ENCODE data around the gene SLC12A6. TPM values are rescaled to one million over a fixed set of nuclear protein-coding genes. Genes with fewer than 3 reads are reported as not detected.

The SLC12A6 gene
- polyA plus RNA-seq, 1 experiment, result 19.1 TPM

- TF ChIP-seq, protein P1, sequence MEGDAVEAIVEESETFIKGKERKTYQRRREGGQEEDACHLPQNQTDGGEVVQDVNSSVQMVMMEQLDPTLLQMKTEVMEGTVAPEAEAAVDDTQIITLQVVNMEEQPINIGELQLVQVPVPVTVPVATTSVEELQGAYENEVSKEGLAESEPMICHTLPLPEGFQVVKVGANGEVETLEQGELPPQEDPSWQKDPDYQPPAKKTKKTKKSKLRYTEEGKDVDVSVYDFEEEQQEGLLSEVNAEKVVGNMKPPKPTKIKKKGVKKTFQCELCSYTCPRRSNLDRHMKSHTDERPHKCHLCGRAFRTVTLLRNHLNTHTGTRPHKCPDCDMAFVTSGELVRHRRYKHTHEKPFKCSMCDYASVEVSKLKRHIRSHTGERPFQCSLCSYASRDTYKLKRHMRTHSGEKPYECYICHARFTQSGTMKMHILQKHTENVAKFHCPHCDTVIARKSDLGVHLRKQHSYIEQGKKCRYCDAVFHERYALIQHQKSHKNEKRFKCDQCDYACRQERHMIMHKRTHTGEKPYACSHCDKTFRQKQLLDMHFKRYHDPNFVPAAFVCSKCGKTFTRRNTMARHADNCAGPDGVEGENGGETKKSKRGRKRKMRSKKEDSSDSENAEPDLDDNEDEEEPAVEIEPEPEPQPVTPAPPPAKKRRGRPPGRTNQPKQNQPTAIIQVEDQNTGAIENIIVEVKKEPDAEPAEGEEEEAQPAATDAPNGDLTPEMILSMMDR (IDR thresholded peaks at IDR 0.05; ENCODE audit: low read depth, low read length), result no peak
- Histone ChIP-seq H3K9me3 (ENCODE audit: control insufficient read depth, insufficient read depth, low read length) (no peaks in the 10 kb centered on the region; the same call in 1 of the 2 replicates), H3K27me3 (ENCODE audit: control insufficient read depth, insufficient read depth, low read length) (no peaks in the 10 kb centered on the region), H3K4me3 (ENCODE audit: low read depth, low read length) (no peak overlapping the region), H3K27ac (ENCODE audit: low read depth, low read length) (no peak overlapping the region)
- ChIA-PET CTCF (no interaction called here), POLR2A (no interaction called here)
- no peak for DNase-seq (ENCODE audit: low read depth, low spot score)
These were observed 24.6 kb upstream of the SLC12A6 start for GRCh38 chr15:34362047-34362773.

- no peak overlapping the region for H3K4me3 ChIP-seq (ENCODE audit: low read depth, low read length)
- TF ChIP-seq, protein P1 (IDR thresholded peaks at IDR 0.05; ENCODE audit: low read depth, low read length), result no peak
- CTCF ChIA-PET, result interaction anchor here (2.0 kb wide), 1 partner anchor 18 kb away, joined by 7 read pairs; the partner anchor contains the start of genes NOP10 and NUTM1
- no peak overlapping the region for H3K27ac ChIP-seq (ENCODE audit: low read depth, low read length)
- no peaks in the 10 kb centered on the region for H3K27me3 ChIP-seq (ENCODE audit: control insufficient read depth, insufficient read depth, low read length)
- POLR2A ChIA-PET, result no interaction called here
- no peak for DNase-seq (ENCODE audit: low read depth, low spot score)
- no peaks in the 10 kb centered on the region for H3K9me3 ChIP-seq (ENCODE audit: control insufficient read depth, insufficient read depth, low read length)
These were observed 23.7 kb upstream of the SLC12A6 start for GRCh38 chr15:34361278-34361677.

- H3K9me3 ChIP-seq (ENCODE audit: control insufficient read depth, insufficient read depth, low read length), result no peaks in the 10 kb centered on the region
- ChIA-PET POLR2A (no interaction called here), CTCF (interaction anchor here (0.5 to 2.0 kb wide), 2 partner anchors 17 to 262 kb away, joined by 5 to 7 read pairs; partner anchors contain the start of genes NOP10 and NUTM1)
- H3K27me3 ChIP-seq (ENCODE audit: control insufficient read depth, insufficient read depth, low read length), result no peaks in the 10 kb centered on the region
- H3K4me3 ChIP-seq (ENCODE audit: low read depth, low read length), result no peak overlapping the region
- H3K27ac ChIP-seq (ENCODE audit: low read depth, low read length), result no peak overlapping the region
- DNase-seq (ENCODE audit: low read depth, low spot score), result no peak
- TF ChIP-seq, protein P1 (IDR thresholded peaks at IDR 0.05; ENCODE audit: low read depth, low read length), result no peak
These were observed 22.7 kb upstream of the SLC12A6 start for GRCh38 chr15:34360298-34360697.

DNA sequence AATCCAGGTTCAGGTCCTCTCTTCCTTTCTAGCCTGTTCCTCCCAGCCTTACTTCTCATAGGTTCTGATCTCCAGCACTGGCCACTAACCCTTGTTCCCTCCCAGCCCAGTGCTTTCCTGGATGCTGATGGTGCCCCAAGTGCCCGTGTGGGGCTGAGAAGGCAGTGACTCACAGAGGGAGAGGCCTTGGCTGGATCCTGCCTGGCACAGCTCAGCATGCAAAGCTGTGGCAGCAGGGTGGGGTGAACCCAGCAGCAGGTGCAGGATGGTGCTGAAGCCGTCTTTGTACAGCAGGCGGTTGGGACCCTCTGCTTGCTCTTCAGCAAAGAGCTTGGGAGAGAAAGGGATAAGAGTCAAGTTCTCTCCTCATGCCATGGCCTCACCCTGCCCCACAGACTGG, 21.8 kb upstream of the SLC12A6 start:
- no peak overlapping the region for H3K4me3 ChIP-seq (ENCODE audit: low read depth, low read length)
- no peak overlapping the region for H3K27ac ChIP-seq (ENCODE audit: low read depth, low read length)
- ChIA-PET POLR2A (no interaction called here), CTCF (no interaction called here)
- H3K27me3 ChIP-seq (ENCODE audit: control insufficient read depth, insufficient read depth, low read length), result no peaks in the 10 kb centered on the region
- no peaks in the 10 kb centered on the region for H3K9me3 ChIP-seq (ENCODE audit: control insufficient read depth, insufficient read depth, low read length)
- TF ChIP-seq, protein P1 (IDR thresholded peaks at IDR 0.05; ENCODE audit: low read depth, low read length), result no peak
- DNase-seq (ENCODE audit: low read depth, low spot score), result no peak

DNA sequence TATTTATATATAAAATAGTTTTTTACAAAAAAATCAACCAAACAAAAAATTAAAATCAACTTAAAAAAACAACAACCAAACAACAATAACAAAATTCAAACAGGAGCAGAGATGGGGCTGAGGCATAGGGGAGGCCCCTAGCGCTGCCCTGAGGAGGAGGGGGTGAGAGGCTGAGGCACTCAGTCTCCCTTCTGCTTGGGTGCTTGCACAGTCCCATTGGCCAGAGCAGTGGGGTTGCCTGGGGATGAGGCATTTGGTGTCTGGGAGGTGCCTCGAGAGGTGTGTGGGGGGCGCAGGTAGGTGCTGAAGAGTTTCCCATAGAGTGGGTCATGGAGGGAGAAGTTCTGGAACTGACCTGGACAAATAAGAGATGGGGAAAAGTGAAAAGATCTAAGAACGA, 21.4 kb upstream of the SLC12A6 start:
- Histone ChIP-seq H3K27ac (ENCODE audit: low read depth, low read length) (no peak overlapping the region), H3K9me3 (ENCODE audit: control insufficient read depth, insufficient read depth, low read length) (no peaks in the 10 kb centered on the region), H3K27me3 (ENCODE audit: control insufficient read depth, insufficient read depth, low read length) (no peaks in the 10 kb centered on the region), H3K4me3 (ENCODE audit: low read depth, low read length) (no peak overlapping the region)
- DNase-seq (ENCODE audit: low read depth, low spot score), result no peak
- ChIA-PET CTCF (interaction anchor here (1.7 kb wide), 1 partner anchor 8 kb away, joined by 8 read pairs; the partner anchor contains the start of gene LPCAT4), POLR2A (no interaction called here)
- TF ChIP-seq, protein P1 (IDR thresholded peaks at IDR 0.05; ENCODE audit: low read depth, low read length), result no peak

Data from AG04450 (cell line).